HG02943 (cell line): Measurements from ENCODE around the gene ZSWIM3.
"Not testable (repeated sequence)": the region's sequence is repeated elsewhere in the genome, so short reads cannot be mapped to it uniquely, and the experiment has no call there.

Experiments
- ATAC-seq: cut with Tn5 transposase; IDR thresholded peaks from one replicate; pipeline ENCODE4 v1.9.1; 2021; ENCODE audit warnings: mild to moderate bottlenecking, low read depth, moderate library complexity; ENCODE audit not compliant: unreplicated experiment

Gene ZSWIM3

DNA sequence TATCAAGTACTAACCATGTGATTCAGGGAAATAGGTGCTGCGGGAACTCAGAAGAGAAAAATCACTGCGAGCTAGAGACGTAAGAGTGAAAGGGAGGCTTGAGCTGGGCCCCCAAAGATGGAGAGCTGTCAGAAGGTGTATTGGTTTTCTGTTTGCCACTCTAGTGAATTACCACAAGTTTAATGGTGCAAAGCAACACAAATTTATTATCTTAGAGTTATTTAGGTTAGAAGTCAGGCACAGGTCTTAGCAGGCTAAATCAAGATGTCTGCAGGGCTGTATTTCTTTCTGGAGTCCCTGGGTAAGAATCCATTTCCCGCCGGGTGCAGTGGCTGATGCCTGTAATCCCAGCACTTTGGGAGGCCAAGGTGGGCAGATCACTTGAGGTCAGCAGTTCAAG is 2.5 kb downstream of the ZSWIM3 start:
- ATAC-seq, result no peak

DNA sequence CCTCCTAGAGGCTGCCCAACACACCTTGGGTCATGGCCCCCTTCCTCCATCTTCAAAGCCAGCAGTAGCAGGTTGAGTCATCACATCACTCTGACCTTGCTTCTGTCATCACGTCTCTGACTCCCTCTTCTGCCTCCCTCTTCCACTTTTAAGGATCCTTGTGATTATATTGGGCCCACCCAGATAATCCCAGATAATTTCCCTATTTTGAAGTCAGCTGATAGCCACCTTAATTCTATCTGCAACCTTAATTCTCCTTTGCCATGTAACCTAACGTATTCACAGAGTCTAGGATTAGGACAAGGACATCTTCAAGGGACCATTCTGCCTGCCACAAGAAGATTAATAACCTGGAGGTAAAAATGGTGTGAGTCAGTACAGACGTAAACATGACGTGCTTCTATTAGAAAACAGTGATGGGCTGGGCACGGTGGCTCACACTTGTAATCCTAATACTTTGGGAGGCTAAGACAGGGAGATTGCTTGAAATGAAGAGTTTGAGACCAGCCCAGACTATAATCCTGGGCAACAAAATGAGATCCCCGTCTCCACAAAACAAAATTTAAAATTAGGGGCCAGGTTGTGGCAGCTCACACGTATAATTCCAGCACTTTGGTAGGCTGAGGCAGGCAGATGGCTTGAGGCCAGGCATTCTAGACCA is 3.3 kb downstream of the ZSWIM3 start:
- no peak for ATAC-seq

DNA sequence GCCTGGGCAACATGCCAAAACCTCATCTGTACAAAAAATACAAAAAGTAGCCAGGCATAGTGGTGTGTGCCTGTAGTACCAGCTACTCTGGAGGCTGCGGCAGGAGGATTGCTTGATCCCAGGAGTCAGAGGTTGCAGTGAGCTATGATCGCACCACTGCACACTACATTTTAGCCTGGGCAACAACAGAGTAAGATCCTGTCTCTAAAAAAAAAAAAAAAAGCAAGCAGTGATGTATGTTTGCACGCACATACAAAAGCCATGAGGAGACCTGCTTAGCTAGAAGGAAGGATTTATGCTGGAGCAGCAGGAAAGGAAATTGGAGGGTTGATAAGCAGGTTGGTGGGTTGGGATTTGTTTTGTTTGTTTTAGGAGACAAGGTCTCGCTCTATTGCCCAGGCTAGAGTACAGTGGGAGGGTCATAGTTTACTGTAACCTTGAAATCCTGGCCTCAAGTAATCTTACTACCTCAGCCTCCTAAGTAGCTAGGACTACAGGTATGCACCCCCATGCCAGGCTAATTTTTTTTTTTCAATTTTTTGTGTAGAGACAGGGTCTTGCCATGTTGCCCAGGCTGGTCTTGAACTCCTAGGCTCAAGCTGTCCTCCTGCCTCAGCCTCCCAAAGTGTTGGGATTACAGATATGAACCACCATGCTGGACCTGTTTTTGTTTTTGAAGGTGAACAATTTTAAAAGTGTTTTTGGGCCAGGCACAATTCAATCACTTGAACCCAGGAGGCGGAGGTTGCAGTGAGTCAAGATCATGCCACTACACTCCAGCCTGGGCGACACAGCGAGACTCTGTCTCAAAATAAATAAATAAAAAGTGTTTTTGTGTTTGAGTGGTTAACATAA is 4.0 kb downstream of the ZSWIM3 start:
- ATAC-seq, result no peak

DNA sequence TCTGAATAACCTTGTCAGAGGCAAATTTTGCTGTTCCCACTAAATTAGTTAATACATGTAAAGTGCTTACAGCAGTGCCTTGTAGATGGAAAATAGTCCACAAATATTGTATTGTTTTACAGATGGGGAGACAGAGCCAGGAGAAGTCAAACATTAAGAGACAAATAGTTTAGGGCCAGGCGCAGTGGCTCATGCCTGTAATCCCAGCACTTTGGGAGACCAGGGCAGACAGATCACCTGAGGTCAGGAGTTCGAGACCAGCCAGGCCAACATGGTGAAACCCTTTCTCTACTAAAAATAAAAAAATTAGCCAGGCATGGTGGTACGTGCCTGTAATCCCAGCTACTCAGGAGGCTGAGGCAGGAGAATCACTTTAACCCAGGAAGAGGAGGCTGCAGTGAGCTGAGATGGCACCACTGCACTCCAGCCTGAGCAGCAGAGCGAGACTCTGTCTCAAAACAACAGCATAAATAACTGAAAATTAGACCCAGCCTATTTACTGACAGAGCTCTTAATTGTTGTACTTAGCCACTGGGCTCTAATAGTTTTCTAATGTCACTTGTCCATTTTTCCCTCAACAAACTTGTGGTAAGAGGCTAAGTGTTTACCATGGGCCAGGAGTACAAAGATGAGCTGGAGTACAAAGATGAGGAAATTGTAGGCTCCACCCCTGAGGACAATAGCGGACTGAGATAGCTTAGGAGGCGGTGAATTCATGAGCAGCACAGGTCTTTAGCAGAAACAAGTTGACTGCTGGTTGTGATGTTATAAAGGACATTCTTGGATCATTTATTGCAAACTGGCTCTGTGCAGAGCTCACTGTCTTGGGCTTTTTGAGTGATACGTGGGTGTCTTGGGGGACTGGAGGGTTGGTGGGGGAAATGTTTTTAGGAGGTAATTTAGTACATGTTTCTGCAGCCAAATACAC is 6.4 kb downstream of the ZSWIM3 start:
- ATAC-seq, result no peak

DNA sequence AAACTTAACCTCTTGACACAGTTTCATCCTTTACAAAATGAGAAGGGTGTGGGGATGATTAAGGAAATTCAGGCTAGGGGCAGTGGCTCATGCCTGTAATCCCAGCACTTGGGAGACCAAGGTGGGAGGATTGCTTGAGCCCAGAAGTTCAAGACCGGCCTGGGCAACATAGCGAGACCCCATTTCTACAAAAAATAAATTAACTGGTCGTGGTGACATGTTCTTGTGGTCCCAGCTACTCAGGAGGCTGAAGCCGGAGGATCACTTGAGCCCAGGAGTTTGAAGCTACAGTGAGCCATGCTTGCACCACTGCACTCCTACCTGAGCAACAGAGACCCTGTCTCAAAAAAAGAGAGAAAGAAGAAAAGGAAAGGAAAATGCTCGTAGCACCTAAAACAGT is 9.0 kb downstream of the ZSWIM3 start:
- no peak for ATAC-seq

DNA sequence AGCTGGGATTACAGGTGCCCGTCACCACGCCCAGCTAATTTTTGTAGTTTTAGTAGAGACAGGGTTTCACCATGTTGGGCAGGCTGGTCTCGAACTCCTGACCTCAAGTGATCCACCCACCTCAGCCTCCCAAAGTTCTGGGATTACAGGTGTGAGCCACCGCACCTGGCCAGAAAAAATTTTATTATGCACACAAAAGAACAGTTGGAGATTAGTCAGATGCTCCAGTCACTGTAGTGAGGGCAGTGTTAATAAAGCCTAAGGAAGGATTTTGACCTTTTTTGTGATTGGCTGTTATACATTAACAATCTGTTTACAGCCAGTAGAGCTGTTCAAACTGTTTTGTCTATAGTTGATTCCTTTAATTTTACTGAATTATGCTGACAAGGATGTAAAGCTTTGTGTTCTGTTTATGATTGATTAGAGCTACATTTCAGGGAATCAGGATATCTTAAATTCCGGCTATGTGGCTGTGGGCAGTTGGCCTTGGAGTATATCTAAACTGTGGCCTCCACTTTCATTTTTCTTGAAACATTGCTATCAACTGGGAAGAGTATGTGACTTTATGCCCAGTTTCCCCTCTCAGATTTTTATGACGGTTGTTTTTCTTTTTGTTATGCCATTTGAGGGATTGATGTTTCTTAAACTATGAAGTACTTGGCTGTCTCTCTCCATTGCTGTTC is 9.9 kb downstream of the ZSWIM3 start:
- ATAC-seq, result no peak

DNA sequence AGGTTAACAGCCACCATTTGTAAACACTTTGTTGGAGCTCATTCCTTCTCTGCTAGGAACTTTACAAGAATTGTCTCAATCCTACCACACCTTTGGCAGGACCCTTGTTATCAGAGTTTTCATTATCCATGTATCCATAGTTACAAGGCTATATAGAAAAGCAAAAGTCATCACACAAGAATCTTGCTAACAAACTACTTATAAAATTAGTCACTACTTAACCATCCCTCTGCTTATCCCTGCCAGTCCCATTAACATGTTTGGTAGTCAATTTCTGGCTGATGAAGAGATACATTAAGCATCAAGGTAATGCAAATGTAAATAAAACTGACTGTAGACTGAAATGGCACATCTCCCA is 10.4 kb downstream of the ZSWIM3 start:
- no peak for ATAC-seq

DNA sequence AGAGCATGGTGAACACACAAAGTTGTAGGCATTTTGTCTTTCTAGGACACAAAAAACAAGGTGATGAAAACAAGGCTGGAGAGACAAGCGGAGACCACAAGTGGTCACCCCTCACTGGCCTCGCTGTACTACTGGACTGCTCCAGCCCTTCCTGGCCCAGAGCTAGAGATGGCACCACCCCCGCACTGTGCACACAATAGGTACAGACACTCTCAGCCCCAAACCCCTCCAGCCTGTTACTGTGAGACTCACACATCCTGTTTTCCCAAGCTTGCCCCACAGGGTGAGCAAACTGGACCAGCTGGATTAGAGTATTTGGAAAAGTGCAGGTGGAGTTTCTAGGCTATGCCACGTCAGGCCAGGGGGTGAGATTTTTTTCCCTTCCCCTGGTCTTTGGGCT is 15.2 kb downstream of the ZSWIM3 start:
- ATAC-seq, result no peak

DNA sequence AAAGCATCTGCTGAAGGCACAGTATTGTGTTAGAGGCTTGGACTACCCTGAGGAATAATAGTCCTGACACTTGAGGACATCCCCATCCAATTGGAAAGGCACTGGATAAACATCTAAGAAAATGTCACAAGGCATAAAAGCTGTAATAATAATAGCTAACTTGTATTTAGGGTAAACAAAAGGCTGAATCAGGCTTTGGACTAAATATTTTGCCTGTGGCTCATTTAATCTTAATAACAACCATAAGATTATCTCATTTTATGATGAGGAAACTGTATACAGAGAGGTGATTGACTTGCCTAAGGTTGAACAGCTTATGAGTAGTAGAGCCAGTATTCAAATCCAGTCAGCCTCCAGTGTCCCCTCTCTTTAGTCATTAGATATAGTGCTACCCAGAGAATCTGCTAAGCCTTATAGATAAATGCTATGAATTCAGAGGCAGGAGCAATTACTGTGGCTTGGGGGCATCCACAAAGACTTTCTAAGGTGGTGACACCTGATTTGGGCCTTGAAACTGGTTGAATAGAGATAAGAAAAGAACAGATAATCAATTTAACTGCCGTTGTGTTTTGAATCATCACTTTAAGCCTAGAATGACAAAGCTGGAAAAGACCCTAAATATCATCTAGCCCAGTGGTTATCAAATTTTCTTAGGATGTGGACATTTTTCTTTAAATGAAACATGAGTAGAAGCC is 16.1 kb downstream of the ZSWIM3 start:
- ATAC-seq, result no peak

DNA sequence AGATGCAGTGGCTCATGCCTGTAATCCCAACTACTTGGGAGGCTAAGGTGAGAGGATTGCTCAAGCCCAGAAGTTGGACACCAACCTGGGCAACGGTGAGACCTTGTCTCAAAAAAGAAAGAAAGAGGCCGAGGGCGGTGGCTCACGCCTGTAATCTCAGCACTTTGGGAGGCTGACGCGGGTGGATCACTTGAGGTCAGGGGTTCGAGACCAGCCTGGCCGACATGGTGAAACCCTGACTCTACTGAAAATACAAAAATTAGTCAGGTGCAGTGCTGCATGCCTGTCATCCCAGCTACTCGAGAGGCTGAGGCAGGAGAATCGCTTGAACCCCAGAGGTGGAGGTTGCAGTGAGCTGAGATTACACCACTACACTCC is 16.7 kb downstream of the ZSWIM3 start:
- ATAC-seq, result not testable (repeated sequence)

DNA sequence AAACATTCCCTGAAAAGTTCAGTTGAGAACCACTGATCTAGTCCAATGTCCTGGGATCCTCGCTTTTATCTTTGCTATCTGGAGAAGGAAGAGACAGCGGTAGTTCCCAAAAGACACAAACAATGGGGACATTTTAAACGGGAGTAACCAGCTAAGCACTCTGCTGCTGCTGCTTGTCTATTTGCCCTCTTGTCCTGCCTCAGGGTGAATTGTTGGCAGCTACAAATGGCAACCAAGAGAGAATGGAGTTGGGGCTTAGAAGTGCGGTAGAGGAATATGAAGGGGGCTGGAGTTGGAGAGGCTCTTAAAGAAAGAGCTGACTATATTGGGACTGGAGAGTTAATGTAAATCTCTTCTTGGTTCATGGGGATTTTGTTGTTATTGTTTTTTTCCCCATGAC is 17.2 kb downstream of the ZSWIM3 start:
- ATAC-seq, result no peak

DNA sequence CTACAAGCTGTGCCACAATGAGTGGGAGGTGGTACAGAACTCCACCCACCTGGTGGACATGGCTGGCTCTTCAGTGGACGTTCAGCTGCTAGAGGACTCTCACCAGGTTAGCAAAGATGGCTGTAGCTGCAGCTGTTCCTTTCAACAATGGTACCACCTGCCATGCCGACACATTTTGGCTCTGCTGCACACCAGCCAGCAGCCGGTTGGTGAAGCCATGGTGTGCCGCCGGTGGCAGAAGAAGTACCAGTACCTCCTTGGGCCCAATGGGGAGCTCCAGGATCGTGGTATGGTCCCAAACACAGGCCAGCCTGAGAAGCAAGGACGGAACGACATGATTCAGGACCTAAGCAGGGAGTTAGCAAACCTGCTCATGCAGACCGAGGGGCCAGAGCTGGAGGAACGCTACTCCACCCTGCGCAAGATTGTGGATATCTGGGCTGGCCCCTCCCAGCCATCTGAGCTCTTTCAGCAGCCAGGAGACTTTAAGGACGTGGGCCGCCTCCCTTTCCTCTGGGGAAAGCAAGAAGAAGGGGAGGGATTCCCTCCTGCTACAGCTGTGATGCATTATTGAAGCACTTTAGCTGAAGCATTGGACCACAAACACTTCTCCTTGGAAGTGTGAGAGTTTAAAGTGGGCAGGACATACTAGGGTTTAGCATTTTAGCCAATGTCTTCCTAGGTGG is 20.8 kb downstream of the ZSWIM3 start:
- ATAC-seq, result no peak

DNA sequence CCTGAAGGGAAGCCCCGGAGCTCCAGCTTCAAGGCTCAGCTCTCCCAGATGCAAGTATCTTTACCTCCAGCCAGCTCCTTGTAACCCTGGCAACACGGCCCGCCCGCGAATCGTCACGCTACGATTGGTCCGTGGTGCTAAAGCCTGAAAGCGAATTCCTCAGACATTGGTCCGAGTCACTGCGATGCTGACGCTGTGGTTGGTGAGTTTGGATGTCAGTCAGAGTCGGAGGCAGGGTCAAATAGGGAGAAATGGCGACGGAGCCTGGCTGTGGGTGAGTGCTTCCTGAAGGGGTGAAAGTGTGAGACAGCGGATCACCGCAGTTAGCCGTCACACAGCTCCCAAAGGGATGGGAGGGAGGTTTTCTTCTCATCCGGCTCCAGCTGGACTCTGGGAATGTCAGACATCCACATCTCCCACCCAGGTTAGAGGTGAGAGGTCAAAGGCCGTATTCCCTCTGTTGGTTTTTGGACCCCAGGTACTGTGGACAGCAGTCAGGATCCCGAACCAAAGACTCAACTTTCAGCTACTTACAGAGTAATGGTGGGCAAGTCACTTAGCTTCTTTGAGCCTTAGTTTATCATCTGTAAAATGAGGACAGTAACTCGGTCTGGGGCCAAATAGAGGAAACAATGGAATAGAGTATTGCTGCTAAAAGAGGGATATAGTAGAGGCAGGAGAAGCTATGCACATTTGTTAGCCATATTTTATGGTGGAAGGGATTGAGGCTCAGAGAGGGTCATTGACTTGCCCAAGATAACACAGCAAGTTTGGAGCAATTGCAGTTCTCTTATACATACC is 23.8 kb downstream of the ZSWIM3 start, which contains the start of gene ZSWIM1:
Gene ZSWIM1, plus strand, starts transcription at position 240 of the 801 bp plus-strand sequence. CDS start 1,366 bp downstream, outside the sequence.
- ATAC-seq, result peak; percentile 98

DNA sequence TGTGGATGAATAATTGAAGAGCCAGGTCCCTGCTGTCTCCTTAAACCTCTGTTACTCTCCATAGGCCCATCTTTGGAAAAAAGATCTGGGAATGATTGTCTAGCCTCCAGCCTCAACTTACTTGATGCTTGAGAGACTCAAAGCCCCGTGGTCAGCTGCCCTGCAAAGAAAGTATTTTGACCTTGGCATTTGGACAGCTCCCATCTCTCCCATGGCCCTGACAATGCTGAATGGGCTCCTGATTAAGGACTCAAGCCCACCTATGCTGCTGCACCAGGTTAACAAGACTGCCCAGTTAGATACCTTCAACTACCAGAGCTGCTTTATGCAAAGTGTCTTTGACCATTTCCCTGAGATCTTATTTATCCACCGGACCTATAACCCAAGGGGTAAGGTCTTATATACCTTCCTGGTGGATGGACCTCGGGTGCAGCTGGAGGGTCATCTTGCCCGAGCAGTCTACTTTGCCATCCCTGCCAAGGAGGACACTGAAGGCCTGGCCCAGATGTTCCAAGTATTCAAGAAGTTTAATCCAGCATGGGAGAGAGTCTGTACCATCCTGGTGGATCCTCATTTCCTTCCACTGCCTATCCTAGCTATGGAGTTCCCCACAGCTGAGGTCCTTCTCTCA is 25.2 kb downstream of the ZSWIM3 start:
- no peak for ATAC-seq

DNA sequence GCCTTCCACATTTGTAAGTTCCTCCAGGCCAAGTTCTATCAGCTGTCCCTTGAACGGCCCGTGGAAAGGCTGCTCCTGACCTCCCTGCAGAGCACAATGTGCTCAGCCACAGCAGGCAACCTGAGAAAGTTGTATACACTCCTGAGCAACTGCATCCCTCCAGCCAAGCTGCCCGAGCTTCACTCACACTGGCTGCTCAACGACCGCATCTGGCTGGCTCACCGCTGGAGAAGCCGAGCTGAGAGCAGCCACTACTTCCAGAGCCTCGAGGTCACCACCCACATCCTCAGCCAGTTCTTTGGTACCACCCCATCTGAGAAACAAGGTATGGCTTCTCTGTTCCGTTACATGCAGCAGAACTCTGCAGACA is 25.7 kb downstream of the ZSWIM3 start:
- ATAC-seq, result no peak

DNA sequence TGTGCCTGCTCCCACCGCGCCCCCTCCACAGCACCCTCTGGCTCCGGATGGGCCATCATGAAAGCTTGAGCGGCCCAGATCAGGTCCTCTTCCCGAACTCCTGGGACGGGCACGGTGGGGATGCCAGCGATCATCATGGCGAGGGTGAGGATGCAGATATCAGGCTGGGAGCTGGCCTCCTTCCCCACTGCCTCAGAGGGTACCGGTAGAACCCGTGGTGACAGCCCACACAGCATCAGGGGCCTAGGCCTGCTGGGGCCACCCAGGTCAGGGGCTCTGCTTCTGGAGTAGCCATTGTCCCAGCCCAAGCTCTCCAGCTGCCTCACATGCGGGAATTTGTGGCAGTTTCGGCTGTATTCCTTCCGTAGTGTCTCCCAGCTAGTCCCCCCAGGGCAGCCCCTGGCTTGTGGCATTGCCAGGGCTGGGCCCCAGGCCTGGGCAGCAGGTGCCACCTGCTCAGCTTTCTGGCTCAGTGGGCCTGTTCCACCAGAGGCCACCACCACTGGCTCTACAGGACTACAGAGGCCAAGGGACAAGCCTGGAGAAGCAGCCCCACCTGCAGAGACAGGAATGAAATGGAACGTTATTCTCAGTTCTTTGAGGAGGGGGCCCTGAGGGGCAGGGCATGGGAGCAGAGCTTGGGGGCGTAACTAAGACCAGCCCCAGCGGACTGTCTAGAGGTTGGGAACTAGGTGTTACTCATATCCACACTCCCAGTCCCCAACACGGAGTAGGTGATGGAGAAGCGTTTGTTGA is 29.4 kb downstream of the ZSWIM3 start:
- ATAC-seq, result no peak

DNA sequence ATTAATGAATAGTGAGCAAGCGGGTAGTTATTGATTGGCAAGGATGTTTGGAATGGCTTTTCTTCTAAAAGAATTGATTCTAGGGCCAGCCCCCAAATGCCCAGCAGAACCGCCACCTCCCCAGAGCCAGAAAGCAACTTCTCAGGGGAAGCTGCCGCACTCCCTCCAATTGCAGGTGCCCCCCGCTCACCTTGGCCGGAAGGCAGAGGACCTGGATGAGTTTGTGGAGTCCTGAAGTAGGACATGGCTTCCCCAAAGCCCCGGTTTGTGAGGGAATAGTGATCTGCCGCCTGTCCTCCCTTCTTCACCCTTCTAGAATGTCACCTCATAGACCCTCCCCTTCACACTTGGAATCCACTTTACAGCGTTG is 29.9 kb downstream of the ZSWIM3 start, which contains the start of gene SPATA25:
Gene SPATA25, minus strand, starts transcription at position 277 of the 370 bp plus-strand sequence. Its CDS starts 32 bp downstream, at position 245.
- no peak for ATAC-seq
